Left forelimb (tissue), 1 donor: Measurements from ENCODE around the gene MKRN1.
A peak's percentile ranks its signal among the peaks of the same experiment; 100 is the strongest.
"Not testable (repeated sequence)": the region's sequence is repeated elsewhere in the genome, so short reads cannot be mapped to it uniquely, and the experiment has no call there.

Experiments used
- DNase-seq: peaks from one replicate; pipeline ENCODE4 v3.0.0-alpha.2; 2018; ENCODE audit warnings: low spot score

Gene MKRN1, protein sequence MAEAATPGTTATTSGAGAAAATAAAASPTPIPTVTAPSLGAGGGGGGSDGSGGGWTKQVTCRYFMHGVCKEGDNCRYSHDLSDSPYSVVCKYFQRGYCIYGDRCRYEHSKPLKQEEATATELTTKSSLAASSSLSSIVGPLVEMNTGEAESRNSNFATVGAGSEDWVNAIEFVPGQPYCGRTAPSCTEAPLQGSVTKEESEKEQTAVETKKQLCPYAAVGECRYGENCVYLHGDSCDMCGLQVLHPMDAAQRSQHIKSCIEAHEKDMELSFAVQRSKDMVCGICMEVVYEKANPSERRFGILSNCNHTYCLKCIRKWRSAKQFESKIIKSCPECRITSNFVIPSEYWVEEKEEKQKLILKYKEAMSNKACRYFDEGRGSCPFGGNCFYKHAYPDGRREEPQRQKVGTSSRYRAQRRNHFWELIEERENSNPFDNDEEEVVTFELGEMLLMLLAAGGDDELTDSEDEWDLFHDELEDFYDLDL

DNA sequence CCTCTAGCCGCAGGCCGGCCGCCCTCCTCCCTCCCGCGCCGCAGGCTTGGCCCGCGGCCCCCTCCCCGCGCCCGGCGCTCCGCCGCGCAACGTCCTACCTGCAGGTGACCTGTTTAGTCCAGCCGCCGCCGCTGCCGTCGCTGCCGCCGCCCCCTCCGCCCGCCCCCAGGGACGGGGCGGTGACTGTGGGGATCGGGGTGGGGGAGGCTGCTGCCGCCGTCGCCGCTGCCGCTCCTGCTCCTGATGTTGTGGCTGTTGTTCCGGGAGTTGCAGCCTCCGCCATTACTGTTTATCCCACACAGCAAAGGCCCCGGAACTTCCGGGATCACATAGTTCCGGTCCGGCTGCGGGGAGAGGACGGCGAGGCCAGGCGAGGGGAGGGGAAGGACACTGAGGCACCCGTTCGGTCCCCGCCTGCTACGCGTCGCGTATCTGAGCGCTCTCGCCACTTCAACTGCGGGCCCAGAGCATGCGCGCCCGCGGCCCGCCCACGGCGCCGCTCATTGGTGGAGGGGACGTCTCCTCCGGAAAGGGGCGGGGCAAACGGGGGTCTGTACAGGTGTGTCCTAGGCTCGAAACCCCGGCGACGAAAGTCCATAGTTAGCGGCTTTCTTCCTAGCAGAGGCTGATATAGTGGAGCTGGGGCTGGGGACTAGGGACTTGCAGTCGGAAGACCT is at the start of gene MKRN1:
Gene MKRN1 (minus strand): TSS at position 444 of the 677 bp plus-strand sequence. CDS start 161 bp downstream, at position 283.
- peak; percentile 94 for DNase-seq

DNA sequence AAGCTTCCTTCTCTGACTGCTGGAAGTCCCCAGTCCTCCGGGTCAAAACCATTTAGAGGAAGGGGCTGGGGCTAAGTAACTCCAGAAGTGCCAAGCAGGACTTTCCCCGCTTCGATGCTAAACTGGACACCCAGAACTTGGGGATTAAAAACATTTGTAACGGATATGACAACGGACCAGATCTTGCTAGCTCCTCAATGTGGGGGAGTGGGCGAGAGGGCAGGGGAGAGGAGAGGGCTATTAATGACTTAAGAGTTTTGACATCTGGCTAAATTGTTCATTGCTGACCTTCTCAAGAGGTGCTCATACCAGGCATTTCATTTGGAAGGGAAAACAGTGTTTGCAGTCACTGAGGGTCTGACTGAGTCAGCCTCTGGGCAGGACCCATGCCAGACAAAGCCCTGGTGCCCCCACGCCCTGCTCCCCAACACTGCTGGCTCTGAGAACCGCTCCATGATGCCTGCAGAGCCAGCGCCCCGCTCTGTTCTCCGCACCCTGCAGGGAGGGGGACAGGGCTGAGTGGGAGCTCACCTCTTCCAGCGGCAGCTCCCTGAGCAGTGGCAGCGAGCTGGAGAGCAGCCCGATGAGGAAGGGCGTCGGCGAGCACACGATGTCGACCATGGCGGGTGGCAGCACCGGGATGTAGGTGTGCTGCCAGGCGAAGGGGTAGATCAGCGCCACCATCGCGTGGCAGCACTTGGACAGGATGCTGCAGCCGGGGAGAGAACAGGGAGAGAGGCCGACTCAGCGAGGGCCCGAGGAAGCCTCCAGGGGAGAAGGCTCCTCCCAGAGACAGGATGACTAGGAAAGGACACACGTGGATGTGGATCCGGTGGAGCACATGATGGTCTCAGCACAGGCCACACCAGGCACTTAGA is 47.7 kb upstream of the MKRN1 start:
- no peak for DNase-seq

DNA sequence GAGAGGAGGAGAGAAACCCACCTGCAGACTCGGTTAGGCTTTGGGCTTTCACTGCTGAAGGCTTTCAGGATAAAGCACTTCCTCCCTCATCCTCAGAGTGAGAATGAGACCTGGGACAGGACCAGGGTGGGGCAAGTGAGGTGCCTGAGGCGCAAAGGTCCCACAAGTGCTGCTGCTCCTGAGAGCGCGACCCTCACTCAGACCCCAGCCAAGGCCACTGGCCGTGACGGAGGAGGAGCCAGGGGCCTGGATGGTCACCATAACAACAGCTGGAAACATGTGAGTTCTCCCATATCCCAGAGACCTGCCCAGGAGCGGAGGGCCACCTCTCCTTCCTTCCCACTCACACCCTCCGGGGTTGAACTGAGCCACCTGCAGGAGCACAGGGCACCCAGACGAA is 46.9 kb upstream of the MKRN1 start:
- no peak for DNase-seq

DNA sequence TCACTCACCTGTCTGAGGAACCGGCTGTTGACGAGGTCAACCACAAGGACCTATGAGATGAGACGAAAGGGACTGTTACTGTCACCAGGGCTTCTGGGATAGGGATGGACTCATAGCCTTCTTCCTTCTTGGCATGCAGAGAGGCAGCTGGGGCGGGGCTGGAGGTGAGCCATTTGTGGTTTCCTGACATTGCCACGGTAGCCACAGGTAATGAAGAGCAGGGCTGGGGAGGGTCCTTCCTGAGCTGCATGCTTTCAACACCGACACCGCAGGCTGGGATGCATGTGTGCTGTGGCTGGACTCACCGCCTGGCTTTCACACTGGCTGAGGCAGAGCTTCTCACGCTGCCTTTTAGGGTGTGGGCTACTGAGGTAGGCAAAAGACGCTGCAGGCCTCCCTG is 46.4 kb upstream of the MKRN1 start:
- DNase-seq: no peak

DNA sequence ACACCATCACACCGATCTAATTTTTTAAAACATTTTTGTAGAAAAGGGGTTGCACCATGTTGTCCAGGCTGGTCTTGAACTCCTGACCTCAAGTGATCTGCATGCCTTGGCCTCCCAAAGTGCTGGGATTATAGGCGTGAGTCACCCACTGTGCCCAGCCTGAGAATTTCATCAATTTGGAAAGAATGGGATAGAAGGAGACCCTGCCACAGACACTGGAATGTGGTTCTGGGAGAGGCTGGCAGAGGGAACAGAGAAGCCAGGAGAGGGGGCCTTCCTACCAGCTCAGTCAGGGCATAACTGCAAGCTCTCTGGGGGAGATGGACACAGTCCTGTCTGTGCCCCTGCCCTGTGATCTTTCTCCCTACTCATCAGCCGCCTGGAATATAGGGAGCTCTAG is 42.1 kb upstream of the MKRN1 start:
- no peak for DNase-seq

DNA sequence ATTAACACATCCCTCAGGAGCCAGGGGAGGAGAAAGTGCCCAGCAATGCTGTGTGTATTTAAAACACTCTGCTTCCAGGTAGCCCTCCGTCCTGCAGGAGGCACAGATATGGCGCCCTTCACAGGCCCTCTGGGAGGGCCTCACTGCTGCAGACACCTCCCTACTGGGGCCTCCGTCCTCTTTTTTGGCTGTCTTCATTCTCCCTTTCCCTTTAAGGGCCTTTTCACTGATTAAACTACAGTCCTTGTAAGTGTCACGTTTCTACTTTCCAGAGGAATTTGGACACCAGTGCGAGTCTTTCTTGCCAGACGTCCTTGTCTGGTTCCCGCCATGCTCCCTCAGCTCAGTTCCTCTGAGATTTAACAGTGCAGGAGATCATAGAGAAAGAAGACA is 39.7 kb upstream of the MKRN1 start:
- no peak for DNase-seq

DNA sequence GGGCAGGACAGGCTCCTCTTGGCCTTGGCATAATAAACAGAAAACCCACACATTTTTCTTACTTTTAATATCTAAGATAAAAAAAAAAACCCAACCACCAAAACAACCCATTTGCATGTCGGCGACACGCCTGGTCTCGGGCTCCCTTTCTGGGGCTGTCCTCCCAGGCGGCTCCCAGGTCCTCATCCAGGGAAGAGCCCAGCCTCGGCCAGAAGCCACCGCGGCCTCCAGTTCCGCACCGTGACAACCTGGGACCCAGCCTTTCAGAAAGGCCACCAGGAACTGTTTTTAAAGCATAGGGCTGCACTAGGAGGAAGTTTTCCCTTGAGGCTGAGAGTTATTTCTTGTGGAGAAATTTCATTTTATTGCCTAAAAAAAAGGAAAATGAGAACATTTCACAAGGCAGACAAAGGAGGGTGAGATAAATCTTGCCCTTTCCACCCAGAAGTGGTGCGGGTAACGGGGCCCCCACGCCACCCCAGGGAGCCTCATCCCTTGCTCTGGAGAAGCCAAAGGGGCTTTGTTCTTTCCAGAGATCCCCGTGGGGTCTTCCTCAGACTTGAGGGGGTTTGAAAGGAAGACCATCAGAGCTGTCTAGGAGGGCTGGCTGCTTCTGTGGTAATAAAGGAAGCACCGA is 39.2 kb upstream of the MKRN1 start:
- DNase-seq: no peak

DNA sequence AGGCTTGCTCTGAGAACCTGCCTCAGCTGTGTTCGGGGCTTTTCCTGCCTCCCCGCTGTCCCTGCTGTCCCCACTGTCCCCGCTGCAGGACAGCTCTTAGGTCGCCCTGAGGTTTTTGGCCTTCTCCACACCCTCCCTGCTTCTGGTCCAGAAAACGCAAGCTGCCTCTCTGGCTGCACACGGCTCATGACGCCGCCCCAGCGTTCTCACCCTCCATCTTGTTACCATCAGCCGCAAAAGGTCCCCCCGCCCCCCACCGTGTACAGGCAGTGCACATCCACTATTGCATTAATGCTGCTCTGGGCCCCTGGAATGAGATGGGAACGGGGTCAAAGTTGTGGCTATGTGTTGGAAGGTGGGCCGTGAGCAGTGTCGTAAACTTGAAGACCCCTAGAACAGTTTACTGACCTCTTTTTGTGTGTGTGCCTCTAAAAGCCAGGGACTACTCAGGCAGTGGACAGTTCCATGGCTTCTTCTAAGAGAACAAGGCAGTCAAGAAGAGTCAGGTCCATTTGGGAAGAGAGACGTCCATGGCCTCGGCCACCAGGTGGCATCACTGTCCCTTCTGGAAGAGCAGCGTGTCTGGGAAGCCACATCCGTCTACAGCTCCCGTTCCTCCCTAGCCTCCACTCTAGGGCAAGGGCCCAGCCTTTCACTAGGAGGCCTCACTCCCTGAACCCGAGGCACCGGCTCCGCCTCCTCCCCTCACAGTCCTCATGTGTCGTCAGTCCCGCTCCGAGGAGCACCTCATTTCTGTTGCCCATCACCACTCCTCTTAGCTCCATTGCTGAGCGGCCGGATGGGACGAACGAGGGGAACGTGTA is 38.5 kb upstream of the MKRN1 start:
- peak; percentile 92 for DNase-seq

DNA sequence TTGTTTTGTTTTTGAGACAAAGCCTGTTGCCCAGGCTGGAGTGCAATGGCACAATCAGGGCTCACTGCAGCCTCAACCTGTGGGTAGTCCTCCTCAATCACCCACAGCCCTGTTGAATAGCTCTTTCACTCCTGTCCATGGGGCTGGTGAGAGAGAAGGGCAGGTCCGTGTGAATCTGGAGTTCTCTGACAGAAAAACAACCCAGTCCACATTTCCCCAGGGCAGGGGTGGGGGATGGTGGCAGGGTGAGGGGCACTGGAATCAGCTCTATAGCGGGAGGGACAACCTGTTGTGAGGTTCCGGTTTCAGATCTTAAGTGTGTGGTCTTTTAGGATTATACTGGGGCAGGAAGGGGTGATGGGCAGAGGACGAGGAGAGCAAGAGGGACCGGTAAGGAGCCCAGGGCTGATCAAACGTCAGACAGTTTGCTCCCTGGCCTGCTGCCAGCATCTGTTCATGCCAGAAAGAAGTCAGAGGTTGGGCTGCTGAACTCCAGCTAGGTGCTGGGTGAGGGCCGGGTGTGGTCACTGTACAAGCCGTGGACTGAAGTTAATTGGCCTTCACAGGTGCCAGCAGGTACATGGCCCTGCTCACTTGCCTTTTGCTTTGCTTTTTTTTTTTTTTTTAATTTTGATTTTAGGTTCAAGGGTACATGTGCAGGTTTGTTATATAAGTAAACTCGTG is 33.2 kb upstream of the MKRN1 start:
- no peak for DNase-seq

DNA sequence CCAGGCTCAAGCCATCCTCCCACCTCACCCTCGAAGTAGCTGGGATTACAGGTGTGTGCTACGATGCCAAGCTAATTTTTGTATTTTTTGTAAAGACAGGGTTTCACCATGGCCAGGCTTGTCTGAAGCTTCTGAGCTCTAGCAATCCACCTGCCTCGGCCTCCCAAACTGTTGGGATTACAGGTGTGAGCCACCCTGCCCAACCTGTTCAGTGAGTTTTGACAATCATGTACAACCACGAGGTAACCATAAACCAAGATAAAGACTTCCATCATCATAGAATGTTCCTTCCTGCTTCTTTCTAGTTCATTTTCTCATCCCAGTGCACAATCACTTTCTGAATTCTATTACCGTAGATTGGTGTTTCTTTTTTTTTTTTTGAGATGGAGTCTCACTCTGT is 30.5 kb upstream of the MKRN1 start:
- DNase-seq: no peak

DNA sequence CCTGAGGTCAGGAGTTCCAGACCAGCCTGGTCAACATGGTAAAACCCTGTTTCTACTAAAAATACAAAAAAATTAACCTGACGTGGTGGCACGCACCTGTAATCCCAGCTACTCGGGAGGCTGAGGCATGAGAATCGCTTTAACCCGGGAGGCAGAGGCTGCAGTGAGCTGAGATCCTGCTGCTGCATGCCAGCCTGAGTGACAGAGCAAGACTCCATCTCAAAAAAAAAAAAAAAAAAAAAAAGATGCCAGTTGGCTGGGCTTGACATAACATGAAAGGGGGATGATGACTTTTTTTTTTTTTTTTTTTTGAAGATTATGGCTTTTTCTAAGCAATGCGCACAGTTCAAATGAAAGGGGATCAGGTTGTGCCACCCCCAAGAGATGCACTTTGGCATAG is 28.3 kb upstream of the MKRN1 start:
- not testable (repeated sequence) for DNase-seq

DNA sequence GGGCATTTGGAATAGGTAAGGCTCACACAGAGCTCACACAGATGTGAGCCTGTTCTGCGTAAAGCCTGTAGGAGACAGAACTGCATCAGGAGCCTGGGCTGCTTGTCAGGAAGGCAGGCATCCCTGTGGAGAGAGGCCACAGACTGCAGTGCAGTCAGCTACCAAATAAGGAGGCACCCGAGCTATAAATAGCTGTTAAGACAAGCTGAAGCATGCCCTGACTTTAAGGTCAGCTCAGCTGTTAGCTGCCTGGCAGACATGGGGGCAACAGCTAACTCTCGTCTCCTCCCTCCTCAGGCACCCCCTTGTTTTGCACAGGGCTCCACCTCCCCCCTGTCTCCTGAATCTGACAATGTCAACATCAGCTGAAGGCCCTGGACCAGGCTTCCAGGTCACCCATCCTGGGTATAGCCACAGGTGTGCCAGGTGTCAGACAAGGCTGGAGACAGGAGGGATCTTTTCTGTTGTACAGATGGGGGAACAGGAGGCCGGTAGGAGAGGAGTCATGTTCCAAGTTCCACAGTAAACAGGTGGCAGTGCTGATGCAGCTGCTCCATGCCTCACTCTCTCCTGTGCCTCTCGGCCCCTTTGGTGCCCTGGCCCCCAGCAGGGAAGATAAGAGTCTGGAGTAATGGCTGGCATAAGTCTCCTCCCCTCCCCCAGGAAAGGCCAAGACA is 27.6 kb upstream of the MKRN1 start:
- DNase-seq: no peak

DNA sequence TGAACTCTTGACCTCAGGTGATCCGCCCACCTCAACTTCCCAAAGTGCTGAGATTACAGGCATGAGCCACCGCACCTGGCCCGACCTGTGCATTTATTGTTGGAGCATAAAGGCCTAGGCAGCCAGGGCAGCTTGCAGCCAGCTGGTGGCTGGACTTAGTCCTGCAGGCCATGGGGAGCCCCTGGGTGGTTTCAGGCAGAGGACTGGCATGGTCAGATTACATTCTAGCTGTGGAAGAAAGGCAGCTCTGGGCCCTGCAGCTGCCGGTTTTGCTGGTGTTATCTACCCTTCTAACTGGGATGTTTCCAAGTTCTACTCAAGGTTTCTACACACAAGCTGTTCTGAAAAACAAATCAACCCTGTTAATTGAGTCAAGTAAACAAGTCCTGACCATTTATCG is 22.7 kb upstream of the MKRN1 start:
- DNase-seq: no peak

DNA sequence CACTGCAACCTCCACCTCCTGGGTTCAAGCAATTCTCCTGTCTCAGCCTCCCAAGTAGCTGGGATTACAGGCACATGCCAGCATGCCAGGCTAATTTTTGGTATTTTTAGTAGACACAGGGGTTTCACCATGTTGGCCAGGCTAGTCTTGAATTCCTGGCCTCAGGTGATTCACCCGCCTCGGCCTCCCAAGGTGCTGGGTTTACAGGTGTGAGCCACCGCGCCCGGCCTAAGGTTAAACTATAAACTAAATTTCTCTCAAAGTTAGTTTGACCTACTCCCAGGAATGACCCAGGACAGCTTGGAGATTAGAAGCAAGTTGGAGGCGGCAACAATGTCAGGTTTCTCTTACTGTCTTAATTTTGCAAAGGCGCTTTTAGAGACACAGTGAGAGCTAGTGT is 18.5 kb upstream of the MKRN1 start:
- DNase-seq: not testable (repeated sequence)

DNA sequence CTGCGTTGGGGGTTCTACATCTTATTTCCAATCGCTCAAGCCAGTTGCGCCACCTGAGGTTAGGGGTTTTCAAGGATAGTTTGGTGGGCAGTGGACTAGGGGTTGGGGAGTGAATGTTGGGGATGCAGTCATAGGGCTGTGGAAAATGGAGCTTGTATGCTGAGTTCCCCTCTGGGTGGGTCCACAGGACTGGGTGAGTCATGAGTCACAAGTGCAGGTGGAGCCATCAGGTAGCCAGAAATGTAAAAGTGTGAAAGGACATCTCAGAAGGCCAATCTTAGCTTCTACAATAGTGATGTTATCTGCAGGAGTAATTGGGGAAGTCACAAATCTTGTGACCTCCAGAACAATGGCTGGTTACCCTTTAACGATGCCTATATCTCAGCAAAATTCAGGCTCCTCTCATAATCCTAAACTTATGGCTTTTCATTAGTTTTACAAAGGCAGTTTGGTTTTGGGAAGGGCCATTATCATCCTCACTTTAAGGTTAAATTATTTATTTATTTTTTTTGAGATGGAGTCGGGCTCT is 18.0 kb upstream of the MKRN1 start:
- DNase-seq: no peak

DNA sequence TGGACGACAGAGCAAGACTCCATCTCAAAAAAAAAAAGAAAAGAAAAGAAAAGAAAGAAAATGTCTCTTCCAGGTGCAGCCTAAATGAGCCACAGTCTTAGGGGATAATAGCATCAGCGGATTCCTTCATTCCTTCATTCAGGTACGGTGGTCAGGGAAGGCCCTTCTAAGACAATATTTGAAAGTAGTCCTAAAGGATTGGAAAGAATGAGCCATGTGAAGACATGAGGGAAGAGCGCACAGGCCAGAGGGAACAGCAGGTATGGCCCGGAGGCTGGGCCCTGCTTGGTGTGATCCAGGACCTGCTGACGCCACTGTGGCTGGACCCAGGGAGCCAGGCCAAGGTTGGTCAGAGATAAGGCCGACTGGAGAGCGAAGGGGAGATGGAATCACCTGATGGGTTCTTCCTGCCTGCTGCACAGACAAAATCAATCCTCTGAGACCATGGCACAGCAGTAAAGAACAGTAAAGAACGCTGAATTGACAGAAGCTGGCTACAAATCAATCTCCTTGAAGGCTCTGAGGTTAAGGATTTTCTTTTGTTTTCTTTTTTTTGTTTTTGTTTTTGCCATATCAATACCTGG is 16.3 kb upstream of the MKRN1 start:
- no peak for DNase-seq

DNA sequence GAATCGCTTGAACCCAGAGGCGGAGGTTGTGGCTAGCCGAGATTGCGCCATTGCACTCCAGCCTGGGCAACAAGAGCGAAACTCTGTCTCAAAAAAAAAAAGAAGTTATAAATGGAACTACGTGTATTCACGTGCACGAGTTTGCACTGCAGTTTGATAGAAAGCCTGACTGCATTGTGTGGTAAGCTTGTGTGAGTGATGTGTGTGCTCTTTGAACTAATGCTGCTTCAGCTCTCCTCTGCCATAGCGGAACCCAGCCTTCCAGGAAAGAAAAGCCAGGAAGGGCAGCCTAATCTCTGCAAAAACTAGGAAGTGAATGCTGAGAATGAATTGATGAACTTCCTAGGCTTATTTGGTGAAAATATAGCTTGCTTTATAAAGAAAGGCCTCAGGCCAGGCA is 15.6 kb upstream of the MKRN1 start:
- no peak for DNase-seq

DNA sequence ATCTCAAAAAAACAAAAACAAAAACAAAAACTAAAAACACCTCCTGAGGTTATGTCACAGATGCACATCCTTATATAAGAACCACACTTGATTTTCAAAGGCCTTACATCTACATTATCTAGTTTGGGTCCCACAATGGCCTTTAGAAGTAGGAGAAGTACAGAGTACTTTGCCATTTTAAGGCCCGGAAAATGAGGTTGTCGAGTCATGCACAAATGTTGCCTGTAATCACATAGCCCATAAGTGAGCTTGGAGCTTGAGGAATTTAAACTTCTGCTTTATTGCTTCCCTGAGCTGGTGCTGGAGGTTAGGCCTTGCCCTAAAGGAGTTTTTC is 9.7 kb upstream of the MKRN1 start:
- no peak for DNase-seq

DNA sequence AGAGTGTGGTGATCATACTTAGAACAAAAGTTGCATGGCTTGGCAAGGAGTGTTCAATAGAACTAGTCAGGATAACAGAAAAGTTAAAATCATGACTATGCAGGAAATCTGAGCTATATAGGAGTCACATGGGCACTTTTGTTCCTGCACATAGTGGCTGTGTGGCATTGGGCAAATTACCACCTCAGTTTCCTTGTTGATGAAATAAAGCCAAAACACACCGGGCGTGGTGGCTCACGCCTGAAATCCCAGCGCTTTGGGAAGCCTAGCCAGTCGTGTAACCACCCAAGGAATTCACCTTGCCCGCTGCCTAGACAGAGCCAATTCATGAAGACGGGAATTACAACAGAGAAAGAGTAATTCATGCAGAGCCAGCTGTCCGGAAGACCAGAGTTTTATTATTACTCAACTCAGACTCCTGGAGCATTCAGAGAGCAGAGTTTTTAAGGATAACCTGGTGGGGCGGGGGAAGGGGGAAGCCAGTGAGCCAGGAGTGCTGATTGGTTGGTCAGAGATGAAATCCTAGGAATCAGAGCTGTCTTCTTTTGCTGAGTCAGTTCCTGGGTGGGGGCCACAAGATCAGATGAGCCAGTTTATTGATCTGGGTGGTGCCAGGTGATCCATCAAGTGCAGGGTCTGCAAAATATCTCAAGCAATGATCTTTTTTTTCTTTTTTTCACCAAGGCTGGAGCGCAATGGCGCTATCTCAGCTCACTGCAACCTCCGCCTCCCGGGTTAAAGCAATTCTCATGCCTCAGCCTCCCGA is 6.4 kb upstream of the MKRN1 start:
- DNase-seq: no peak
